GM18520 (cell line): ENCODE measurements around the gene RPA4.
"Not testable (repeated sequence)": the region's sequence is repeated elsewhere in the genome, so short reads cannot be mapped to it uniquely, and the experiment has no call there.

Source experiments
- ATAC-seq: cut with Tn5 transposase; IDR thresholded peaks from one replicate; pipeline ENCODE4 v1.9.1; 2021; ENCODE audit not compliant: unreplicated experiment

Gene RPA4, protein sequence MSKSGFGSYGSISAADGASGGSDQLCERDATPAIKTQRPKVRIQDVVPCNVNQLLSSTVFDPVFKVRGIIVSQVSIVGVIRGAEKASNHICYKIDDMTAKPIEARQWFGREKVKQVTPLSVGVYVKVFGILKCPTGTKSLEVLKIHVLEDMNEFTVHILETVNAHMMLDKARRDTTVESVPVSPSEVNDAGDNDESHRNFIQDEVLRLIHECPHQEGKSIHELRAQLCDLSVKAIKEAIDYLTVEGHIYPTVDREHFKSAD

DNA sequence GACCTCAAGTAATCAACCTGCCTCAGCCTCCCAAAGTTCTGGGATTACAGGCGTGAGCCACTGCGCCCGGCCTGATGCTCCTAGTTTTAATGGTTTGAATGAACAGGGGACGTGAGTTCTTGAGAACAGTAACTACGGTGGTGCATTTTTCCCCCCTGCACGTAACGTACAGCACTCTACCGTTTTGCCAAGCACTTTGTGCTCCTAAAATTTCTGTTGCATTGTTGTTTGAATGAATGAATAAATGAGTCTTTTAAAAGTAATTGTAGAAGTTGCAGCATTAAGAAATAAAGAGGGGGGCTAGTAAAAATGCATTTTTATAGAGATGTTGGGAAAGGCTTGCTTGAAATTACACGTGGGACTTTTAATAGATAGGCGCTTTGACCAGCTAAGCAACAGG, at the start of gene RPA4:
RPA4 (plus strand) TSS at position 301 of the 400 bp plus-strand sequence. CDS start 403 bp downstream, outside the sequence.
- no peak for ATAC-seq

DNA sequence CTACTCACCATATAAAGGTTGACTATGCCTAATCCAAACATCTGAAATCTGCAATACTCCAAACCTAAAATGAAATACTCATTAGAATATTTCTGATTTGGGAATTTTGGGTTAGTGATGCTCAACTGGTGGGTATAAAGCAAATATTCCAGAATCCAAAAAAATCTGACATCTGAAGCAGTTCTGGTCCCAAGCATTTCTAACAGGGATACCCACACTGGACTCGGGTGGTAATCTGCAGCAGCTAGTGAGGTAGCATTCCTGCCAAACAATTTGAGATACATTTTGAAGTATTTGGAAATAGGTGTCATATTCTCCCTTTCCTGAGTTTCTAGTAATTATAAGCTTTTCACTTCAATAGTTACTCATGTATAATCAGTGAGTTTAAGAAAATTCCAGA, 49.6 kb upstream of the RPA4 start:
- ATAC-seq: no peak

GRCh38 chrX:96835660-96836289, 47.9 kb upstream of the RPA4 start:
- peak; percentile 59 for ATAC-seq

- ATAC-seq: no peak
Observed at GRCh38 chrX:96837808-96838207, 45.9 kb upstream of the RPA4 start.

GRCh38 chrX:96838537-96838936, 45.2 kb upstream of the RPA4 start:
- no peak for ATAC-seq

- no peak for ATAC-seq
Observed at GRCh38 chrX:96841325-96841724, 42.4 kb upstream of the RPA4 start.

GRCh38 chrX:96841866-96842265, 41.8 kb upstream of the RPA4 start:
- not testable (repeated sequence) for ATAC-seq

DNA sequence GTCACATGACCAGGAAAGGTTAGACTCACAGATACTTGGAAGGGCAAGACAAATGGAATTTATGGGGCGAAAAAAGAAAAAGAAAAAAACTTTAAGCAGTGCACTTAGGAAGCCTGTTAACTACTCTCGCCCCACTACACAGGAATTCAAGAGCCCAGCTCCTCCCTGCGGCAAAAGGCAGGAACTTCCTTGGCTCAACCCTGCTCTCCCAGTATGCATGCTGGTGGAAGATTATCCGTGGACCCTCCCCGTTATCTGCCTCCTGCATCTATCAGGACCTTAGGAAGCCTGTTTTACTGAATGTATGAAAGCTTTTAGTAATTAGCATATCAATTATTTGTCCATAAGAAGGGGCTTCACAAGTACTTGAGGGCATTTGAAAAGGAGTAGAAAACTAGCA, 40.1 kb upstream of the RPA4 start:
- ATAC-seq: no peak

DNA sequence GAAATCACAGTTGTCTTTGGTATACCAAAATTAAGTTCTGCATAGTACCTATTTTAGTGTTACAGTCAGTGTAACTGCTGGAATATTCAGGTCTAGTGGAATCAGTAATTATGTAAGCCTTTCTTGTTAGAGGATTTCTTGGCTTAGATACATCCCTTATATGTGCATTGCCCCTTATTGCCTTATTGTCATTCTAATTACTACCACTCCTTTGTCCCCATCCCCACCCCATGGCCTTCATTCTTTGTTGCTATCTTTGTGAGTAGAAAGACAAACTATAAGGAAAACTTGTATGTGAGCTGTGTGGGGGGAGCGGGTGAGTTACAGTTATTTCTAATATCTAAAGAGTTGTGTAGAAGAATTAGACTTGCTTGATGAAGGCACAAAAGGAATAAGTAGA, 36.9 kb upstream of the RPA4 start:
- ATAC-seq: no peak

DNA sequence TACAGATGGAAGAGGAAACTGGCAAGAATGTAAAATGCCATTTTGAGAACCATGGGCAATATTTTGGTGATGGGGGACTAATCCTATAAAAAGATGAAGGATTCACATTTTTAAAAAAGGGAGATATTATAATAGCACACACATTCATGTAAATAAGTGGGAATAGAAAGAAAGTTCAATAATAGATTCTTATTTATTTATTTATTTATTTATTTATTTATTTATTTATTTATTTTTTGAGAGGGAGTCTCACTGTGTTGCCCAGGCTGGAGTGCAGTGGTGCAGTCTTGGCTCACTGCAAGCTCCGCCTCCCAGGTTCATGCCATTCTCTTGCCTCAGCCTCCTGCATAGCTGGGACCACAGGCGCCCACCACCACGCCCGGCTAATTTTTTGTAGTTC, 24.3 kb upstream of the RPA4 start:
- ATAC-seq: not testable (repeated sequence)

DNA sequence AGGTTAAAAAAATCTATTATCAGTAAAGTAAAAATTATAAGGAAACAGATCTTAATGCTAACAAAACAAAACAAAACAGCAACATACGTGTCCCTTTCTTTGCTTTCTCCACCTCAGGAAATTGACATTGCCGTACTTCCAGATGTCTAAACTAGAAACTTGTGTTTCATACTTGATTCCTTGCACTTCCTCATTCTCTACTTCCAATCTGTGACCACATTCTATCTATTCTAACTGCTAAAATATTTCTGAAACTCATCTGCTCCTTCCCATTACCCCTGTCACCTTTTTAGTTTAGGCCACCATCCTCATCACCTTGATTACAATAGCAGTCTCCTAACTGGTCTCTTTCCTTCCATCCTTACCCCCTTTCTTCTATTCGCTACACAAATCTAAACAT, 22.5 kb upstream of the RPA4 start:
- no peak for ATAC-seq

- ATAC-seq: no peak
Observed at GRCh38 chrX:96861661-96862060, 22.0 kb upstream of the RPA4 start.

DNA sequence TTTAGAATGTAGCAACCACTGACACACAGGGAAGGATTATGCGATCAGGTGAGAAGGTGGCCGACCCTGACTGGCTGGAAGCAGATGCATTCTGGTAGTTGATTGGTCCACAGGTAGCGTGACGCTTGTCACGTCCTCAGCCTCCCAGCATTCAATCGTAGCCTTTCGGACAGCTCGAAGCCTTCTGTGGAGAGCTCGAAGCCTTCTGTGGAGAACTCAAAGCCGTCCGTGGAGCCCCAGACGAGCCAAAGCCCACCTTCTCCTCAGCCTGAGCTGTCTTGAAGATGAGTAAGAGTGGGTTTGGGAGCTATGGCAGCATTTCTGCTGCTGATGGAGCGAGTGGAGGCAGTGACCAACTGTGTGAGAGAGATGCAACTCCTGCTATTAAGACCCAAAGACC, 319 bp downstream of the RPA4 start:
- no peak for ATAC-seq

GRCh38 chrX:96889726-96890125, 6.0 kb downstream of the RPA4 start:
- no peak for ATAC-seq

- no peak for ATAC-seq
Observed at GRCh38 chrX:96906741-96907140, 23.0 kb downstream of the RPA4 start.

DNA sequence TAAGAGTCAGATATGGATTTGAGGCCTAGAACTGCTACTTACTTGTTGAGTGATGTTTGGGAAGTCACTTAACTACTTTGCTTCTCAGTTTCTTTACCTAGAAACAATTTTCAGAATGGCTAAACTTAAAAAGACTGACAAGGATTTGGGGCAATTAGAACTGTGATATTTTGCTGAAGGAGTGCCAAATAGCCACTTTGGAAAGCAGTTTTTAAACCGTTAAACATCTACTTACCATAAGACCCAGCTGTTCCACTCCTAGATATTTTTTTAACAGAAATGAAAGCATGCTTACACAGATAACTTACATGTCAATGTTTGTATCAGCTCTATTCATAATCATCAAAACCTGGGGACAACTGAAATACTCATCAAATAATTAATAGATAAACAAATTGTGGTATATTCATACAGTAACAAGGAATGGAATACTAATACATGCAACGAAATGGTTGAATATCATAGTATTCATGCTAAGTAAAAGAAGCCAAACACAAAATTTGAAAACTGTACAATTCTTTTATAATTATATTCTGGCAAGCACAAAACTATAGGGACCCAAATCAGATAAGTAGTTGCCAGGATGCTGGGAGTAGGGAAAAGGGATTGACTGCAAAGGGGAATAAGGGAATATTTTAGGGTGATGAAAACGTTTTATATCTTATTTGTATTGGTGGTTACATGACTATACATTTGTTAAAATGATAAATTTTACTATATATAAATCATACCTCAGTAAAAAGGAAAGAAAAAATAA, 24.0 kb downstream of the RPA4 start:
- no peak for ATAC-seq

DNA sequence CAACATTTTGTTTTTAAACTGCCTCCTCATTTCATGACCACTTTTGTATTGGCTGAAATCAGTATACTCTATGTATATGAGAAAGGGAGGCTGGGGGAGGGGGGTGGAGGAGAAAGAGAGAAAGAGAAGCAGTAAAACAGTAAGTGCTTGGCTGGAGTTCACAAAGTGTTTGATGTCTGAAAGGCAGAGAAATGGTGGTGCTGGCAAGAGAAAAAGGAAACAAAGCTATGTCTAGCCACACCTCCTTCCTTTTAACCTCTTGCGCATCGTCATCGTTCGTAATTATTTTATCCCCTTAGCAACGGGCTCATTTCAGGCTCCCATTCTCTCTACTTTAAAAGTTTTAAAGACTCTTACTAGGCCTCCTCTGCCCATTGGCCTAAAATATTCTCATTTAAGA, 25.6 kb downstream of the RPA4 start:
- ATAC-seq: no peak

GRCh38 chrX:96918864-96919263, 35.2 kb downstream of the RPA4 start:
- ATAC-seq: no peak

DNA sequence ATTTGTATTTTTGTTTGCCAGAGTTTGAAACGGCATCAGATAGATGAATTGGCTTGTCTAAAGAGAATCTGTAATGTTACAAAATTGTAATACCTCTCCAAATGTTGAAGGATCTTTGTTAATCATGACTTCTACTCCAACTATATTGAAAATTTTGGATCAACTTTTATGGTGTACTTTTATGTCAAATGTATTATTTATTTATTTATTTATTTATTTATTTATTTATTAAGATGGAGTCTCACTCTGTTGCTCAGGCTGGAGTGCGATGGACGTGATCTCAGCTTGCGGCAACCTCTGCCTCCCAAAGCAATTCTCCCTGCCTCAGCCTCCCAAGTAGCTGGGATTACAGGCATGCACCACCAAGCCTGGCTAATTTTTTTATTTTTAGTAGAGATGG, 36.0 kb downstream of the RPA4 start:
- ATAC-seq: no peak

GRCh38 chrX:96924581-96924980, 40.9 kb downstream of the RPA4 start:
- no peak for ATAC-seq

DNA sequence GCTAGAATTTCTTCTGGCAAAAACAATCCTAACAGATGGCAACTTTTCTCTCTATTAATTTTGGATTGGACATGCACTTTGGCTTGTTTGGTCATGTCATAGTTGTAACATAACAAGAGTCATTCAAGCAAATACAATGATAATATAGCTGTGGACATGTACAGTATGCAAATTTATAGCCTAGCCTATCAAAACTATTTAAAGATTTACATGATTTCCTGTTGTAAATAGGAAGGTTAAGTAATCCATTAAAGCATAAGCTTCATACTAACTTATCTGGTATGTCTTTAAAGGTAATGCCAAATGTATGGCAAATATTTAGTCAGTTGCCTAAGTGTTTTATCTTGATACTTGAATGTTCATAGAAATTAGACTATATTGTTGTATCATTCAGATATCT, 45.3 kb downstream of the RPA4 start:
- ATAC-seq: no peak
